CD14-positive monocyte (primary cell): ENCODE data around the gene RAPGEF6. TPM values are rescaled to one million over a fixed set of nuclear protein-coding genes. Genes with fewer than 3 reads are reported as not detected.

Source experiments
- DNase-seq, 3 donors: peaks; one replicate each; pipeline ENCODE4 v3.0.0-alpha.2; 2011 to 2022
- H2AFZ ChIP-seq: 2 replicates; pipeline ENCODE4 v1.6.0; 2012; ENCODE audit warnings: mild to moderate bottlenecking, low read depth, low read length, inconsistent platforms; ENCODE audit not compliant: insufficient read depth, poor library complexity, severe bottlenecking
- H3K27ac ChIP-seq, 2 donors: 1 replicate in 1 of 2; 2 replicates in 1 of 2; pipeline ENCODE4 v1.5.1; 2012 to 2013; ENCODE audit warnings: low read length in 2 of 2, control low read depth in 1 of 2, inconsistent platforms in 1 of 2, low read depth in 1 of 2, mild to moderate bottlenecking in 1 of 2
- H3K27me3 ChIP-seq, 2 donors: one replicate each; pipeline versions ENCODE4 v1.6.0 to v1.6.1; 2011 to 2013; ENCODE audit warnings: low read length in 2 of 2; ENCODE audit not compliant: control insufficient read depth in 2 of 2, insufficient read depth in 2 of 2
- H3K36me3 ChIP-seq, 2 donors: replicated peaks in 1 of 2; 1 replicate in 1 of 2; 2 replicates in 1 of 2; pipeline versions ENCODE4 v1.5.1 to v1.6.1; 2012 to 2013; ENCODE audit warnings: low read length in 2 of 2, control low read depth in 1 of 2, inconsistent platforms in 1 of 2, mild to moderate bottlenecking in 1 of 2; ENCODE audit not compliant: insufficient read depth in 2 of 2, control insufficient read depth in 1 of 2
- H3K4me1 ChIP-seq, 2 donors: 1 replicate in 1 of 2; 2 replicates in 1 of 2; pipeline versions ENCODE4 v1.5.1 to v1.6.1; 2012 to 2013; ENCODE audit warnings: low read length in 2 of 2, control low read depth in 1 of 2, inconsistent platforms in 1 of 2, mild to moderate bottlenecking in 1 of 2, moderate library complexity in 1 of 2; ENCODE audit not compliant: insufficient read depth in 2 of 2, control insufficient read depth in 1 of 2
- H3K4me2 ChIP-seq: replicated peaks from 2 replicates; pipeline ENCODE3; 2012; ENCODE audit warnings: low read length, moderate library complexity, mild to moderate bottlenecking; ENCODE audit not compliant: poor library complexity, severe bottlenecking; ENCODE audit errors: extremely low read depth
- H3K4me3 ChIP-seq, 3 experiments: fragments of 200-600 bp in 1 of 3; sonication (generic) in 1 of 3; replicated peaks in 1 of 3; 1 replicate in 2 of 3; 2 replicates in 1 of 3; pipeline ENCODE4 v1.5.1; 2011 to 2013; ENCODE audit warnings: low read length in 3 of 3, mild to moderate bottlenecking in 3 of 3, control low read depth in 2 of 3, low read depth in 2 of 3, inconsistent platforms in 1 of 3, moderate library complexity in 1 of 3
- H3K79me2 ChIP-seq: 2 replicates; pipeline ENCODE4 v1.6.0; 2012; ENCODE audit warnings: mild to moderate bottlenecking, control low read depth, inconsistent platforms, low read length, moderate library complexity; ENCODE audit not compliant: insufficient read depth
- H3K9ac ChIP-seq: 2 replicates; pipeline ENCODE4 v1.6.0; 2017; ENCODE audit warnings: low read length, mild to moderate bottlenecking; ENCODE audit not compliant: insufficient read depth, poor library complexity, severe bottlenecking
- H3K9me3 ChIP-seq, 2 donors: replicated peaks in 1 of 2; 1 replicate in 1 of 2; 2 replicates in 1 of 2; pipeline versions ENCODE4 v1.5.1 to v1.6.1; 2012 to 2013; ENCODE audit warnings: low read length in 2 of 2, control low read depth in 1 of 2; ENCODE audit not compliant: control insufficient read depth in 1 of 2, insufficient read depth in 1 of 2
- H4K20me1 ChIP-seq: 2 replicates; pipeline ENCODE4 v1.6.0; 2012; ENCODE audit warnings: mild to moderate bottlenecking, low read length, control low read depth, moderate library complexity; ENCODE audit not compliant: insufficient read depth
- H3K27ac Mint-ChIP-seq, 7 donors: one replicate each; pipeline ENCODE4 v1.8.0; 2020; ENCODE audit warnings: mild to moderate bottlenecking in 7 of 7, mixed read lengths in 7 of 7, moderate library complexity in 6 of 7, inconsistent platforms in 2 of 7
- H3K27me3 Mint-ChIP-seq, 3 donors: one replicate each; pipeline ENCODE4 v1.8.0; 2021 to 2022; ENCODE audit warnings: low read depth in 3 of 3, mild to moderate bottlenecking in 3 of 3, mixed read lengths in 3 of 3, moderate library complexity in 3 of 3, inconsistent platforms in 1 of 3
- H3K36me3 Mint-ChIP-seq, 2 donors: one replicate each; pipeline ENCODE4 v1.8.0; 2020; ENCODE audit warnings: mixed read lengths in 2 of 2, inconsistent platforms in 1 of 2, mild to moderate bottlenecking in 1 of 2
- H3K4me1 Mint-ChIP-seq: one replicate; pipeline ENCODE4 v1.8.0; 2020; ENCODE audit warnings: mild to moderate bottlenecking, mixed read lengths
- H3K4me3 Mint-ChIP-seq, 2 donors: one replicate each; pipeline ENCODE4 v1.8.0; 2020; ENCODE audit warnings: mild to moderate bottlenecking in 2 of 2, mixed read lengths in 2 of 2, moderate library complexity in 1 of 2
- H3K9me3 Mint-ChIP-seq, 7 donors: one replicate each; pipeline ENCODE4 v1.8.0; 2020 to 2022; ENCODE audit warnings: mixed read lengths in 7 of 7, mild to moderate bottlenecking in 6 of 7, moderate library complexity in 6 of 7, inconsistent platforms in 2 of 7
- CTCF ChIP-seq: fragments of 200-600 bp; IDR thresholded peaks from one replicate; pipeline ENCODE4 v1.8.0; 2022; ENCODE audit warnings: antibody characterized with exemption, mild to moderate bottlenecking
- WGBS: methylation state at CpG from one replicate; pipeline ENCODE4 v1.1.5; 2013; ENCODE audit warnings: missing lambda C conversion rate; ENCODE audit not compliant: insufficient coverage; 5-methylcytosine and 5-hydroxymethylcytosine counted together
- intact Hi-C, 2 donors: fragments of 100-400 bp; cut with micrococcal nuclease; formaldehyde crosslinking; loops; one replicate each; pipeline versions ENCODE4 v1.15.0 to v1.15.1; 2023
- polyA plus RNA-seq, 3 donors: library from polyadenylated mRNA; depleted of rRNA in 1 of 3; unstranded in 2 of 3; stranded (reverse) in 1 of 3; fragments of 300-500 nt in 2 of 3; fragments of >200 nt in 1 of 3; fragmentation: Illumina TruSeq in 2 of 3; gene quantifications; 1 replicate in 2 of 3; 2 replicates in 1 of 3; pipeline ENCODE4 v1.2.3, GENCODE V29; 2012 to 2021

The RAPGEF6 gene
- polyA plus RNA-seq, 3 donors = 2.9 to 4.8 (median 4.8) TPM

GRCh38 chr5:131671994-131672655 lies 37.1 kb upstream of the RAPGEF6 start:
- Mint-ChIP-seq H3K27me3 (no peaks in the 10 kb centered on the region), H3K4me3 (no peak overlapping the region), H3K36me3 (peaks cover 72 to 88% of the 10 kb centered on the region in 2 donors), H3K27ac (peak overlapping the region in 3 of 7 donors; percentile 5 to 33 (median 19)), H3K4me1 (peaks cover 3% of the 10 kb centered on the region), H3K9me3 (peaks cover 0 to 1% (median 0%) of the 10 kb centered on the region in 7 donors)
- intact Hi-C loops = no loop called here
- no peak overlapping the region for H2AFZ ChIP-seq
- H3K27ac ChIP-seq = peak overlapping the region in 1 of 2 donors; percentile 57
- WGBS = 94% methylated on average over 2 of the region's 2 CpGs
- no peak for DNase-seq
- H3K9me3 ChIP-seq = no peaks in the 10 kb centered on the region
- H3K4me2 ChIP-seq = no peak overlapping the region
- H3K27me3 ChIP-seq = no peaks in the 10 kb centered on the region
- H4K20me1 ChIP-seq = no peaks in the 10 kb centered on the region
- H3K4me1 ChIP-seq = no peaks in the 10 kb centered on the region
- no peak overlapping the region for H3K4me3 ChIP-seq
- TF ChIP-seq CTCF = no peak
- peaks cover 84 to 98% of the 10 kb centered on the region in 2 donors for H3K36me3 ChIP-seq
- H3K9ac ChIP-seq = no peak overlapping the region
- peaks cover 9% of the 10 kb centered on the region for H3K79me2 ChIP-seq

DNA sequence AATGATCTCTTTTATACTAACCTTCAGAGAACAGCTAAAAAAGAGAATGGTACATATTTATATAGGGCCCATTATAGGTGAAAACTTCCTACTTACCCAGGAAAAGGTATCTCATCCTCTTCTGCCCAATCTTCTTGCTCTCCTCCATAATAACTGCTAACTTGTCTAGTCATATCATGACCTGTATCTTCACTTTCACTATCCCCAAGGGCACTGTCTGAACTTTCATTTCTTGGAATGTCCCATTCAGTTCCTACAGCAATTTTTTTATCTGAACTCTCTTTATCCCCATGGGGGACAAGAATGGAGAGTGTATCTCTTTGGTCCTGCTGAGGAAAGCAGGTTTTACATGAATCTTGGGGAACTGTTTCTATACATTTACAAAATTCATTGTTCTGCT lies 36.4 kb upstream of the RAPGEF6 start:
- no peak overlapping the region for H3K4me2 ChIP-seq
- H3K4me3 Mint-ChIP-seq = no peak overlapping the region
- intact Hi-C loops = no loop called here

More for the DNA sequence above, 36.4 kb upstream of the RAPGEF6 start:
- Mint-ChIP-seq H3K36me3 (peaks cover 70 to 87% of the 10 kb centered on the region in 2 donors), H3K9me3 (peaks cover 0 to 1% (median 0%) of the 10 kb centered on the region in 7 donors), H3K27ac (peak overlapping the region in 3 of 7 donors; percentile 8 to 55 (median 13)), H3K27me3 (no peaks in the 10 kb centered on the region), H3K4me1 (peaks cover 3% of the 10 kb centered on the region)
- DNase-seq = no peak
- H2AFZ ChIP-seq = no peak overlapping the region
- H3K36me3 ChIP-seq = peaks cover 84 to 98% of the 10 kb centered on the region in 2 donors
- no peak for TF ChIP-seq CTCF
- H4K20me1 ChIP-seq = no peaks in the 10 kb centered on the region
- H3K27me3 ChIP-seq = no peaks in the 10 kb centered on the region
- peak overlapping the region in 1 of 2 donors; percentile 57 for H3K27ac ChIP-seq
- no peak overlapping the region for H3K9ac ChIP-seq
- H3K4me1 ChIP-seq = no peaks in the 10 kb centered on the region
- H3K9me3 ChIP-seq = no peaks in the 10 kb centered on the region
- H3K79me2 ChIP-seq = peaks cover 9% of the 10 kb centered on the region
- H3K4me3 ChIP-seq = no peak overlapping the region
